PFSK-1 (cell line): Measurements from ENCODE around the gene LILRA1.

Experiments used
- FOXP2 ChIP-seq: optimal IDR thresholded peaks from 2 replicates; pipeline ENCODE3; 2011; ENCODE audit warnings: borderline replicate concordance, control low read depth, inconsistent platforms; ENCODE audit not compliant: insufficient read depth; ENCODE audit errors: extremely low read length, extremely low read depth
- POLR2AphosphoS5 ChIP-seq: IDR thresholded peaks from 2 replicates; pipeline ENCODE4 v1.6.1; 2012; ENCODE audit warnings: low read depth, mild to moderate bottlenecking, control low read depth, low read length, moderate library complexity
- SIN3A ChIP-seq: IDR thresholded peaks from 2 replicates; pipeline ENCODE4 v1.6.1; 2012; ENCODE audit warnings: mild to moderate bottlenecking, low read length, moderate library complexity, borderline replicate concordance; ENCODE audit not compliant: insufficient read depth
- TAF1 ChIP-seq: IDR thresholded peaks from 2 replicates; pipeline ENCODE4 v1.6.1; 2012; ENCODE audit warnings: low read length, control low read depth, borderline replicate concordance; ENCODE audit not compliant: insufficient read depth
- TF ChIP-seq, protein P1 (sequence below), 2 experiments: IDR thresholded peaks; 2 replicates each; pipeline versions ENCODE4 v1.6.1 to v1.8.0; 2011 to 2012; ENCODE audit warnings: low read depth in 2 of 2, low read length in 2 of 2, control low read depth in 1 of 2, inconsistent platforms in 1 of 2, mild to moderate bottlenecking in 1 of 2, moderate library complexity in 1 of 2; ENCODE audit not compliant: insufficient read depth in 1 of 2

The LILRA1 gene

DNA sequence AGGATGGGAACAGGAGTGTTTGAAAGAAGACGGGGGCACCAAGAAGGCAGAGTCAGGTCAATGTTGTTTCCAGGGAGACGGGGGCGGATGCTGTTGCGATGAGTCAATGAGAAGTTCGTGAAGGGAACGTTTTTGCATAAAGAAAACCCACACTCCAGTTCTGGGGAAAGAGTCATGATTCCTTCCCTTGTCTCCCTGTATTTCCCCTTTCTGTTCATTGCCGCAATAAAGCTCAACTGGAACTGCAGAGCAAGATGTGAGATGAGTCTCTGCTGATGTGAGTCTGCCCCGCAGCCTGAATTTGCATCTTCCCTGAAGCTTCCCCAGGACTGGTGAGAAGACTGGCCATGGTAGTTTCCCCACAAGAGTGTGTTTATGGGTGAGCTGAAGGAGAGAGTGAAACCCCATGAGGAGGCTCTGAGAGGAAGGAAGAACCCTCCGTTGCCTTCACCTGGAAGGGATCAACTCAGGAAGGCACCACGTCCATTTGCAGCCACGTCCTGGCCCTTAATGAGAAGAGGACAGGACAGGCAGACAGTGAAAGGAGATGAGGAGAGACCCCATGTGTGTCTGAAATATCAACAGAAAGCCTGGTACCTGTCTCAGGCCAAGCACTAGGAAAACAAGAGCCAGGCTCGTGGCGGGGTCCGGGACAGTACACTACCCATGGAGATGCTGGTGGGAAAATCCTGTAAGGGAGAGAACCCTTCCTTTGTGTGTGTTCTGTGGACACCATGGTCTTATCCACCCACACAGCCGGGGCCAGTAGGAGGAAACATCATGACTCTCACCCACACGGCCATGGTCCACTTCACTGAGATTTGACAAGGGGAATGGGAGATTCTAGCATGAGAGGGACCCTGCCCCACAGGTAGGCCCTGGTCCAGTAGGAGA, 13.7 kb downstream of the LILRA1 start:
- TF ChIP-seq SIN3A (no peak), POLR2AphosphoS5 (no peak), FOXP2 (no peak), TAF1 (no peak)
- TF ChIP-seq, protein P1, sequence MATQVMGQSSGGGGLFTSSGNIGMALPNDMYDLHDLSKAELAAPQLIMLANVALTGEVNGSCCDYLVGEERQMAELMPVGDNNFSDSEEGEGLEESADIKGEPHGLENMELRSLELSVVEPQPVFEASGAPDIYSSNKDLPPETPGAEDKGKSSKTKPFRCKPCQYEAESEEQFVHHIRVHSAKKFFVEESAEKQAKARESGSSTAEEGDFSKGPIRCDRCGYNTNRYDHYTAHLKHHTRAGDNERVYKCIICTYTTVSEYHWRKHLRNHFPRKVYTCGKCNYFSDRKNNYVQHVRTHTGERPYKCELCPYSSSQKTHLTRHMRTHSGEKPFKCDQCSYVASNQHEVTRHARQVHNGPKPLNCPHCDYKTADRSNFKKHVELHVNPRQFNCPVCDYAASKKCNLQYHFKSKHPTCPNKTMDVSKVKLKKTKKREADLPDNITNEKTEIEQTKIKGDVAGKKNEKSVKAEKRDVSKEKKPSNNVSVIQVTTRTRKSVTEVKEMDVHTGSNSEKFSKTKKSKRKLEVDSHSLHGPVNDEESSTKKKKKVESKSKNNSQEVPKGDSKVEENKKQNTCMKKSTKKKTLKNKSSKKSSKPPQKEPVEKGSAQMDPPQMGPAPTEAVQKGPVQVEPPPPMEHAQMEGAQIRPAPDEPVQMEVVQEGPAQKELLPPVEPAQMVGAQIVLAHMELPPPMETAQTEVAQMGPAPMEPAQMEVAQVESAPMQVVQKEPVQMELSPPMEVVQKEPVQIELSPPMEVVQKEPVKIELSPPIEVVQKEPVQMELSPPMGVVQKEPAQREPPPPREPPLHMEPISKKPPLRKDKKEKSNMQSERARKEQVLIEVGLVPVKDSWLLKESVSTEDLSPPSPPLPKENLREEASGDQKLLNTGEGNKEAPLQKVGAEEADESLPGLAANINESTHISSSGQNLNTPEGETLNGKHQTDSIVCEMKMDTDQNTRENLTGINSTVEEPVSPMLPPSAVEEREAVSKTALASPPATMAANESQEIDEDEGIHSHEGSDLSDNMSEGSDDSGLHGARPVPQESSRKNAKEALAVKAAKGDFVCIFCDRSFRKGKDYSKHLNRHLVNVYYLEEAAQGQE (IDR thresholded peaks at IDR 0.05; ENCODE audit: insufficient read depth in 1 of 2, low read depth in 2 of 2, low read length in 2 of 2): no peak

DNA sequence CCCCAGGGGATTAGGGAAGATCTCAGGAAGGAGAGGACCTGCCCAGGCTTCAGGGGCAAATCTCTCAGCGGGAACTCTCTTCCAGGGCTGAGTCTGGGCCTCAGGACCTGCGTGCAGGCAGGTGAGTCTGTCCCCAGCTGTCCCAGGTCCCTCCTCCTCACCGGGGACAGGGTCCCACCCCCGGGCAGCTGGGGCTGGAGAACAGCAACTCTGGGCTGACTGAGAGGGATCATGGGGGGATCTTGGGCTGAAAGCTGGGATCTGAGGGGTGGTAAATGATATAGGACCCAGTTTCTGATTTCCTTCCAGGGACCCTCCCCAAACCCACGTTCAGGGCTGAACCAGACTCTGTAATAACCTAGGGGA, 14.3 kb downstream of the LILRA1 start:
- TF ChIP-seq TAF1 (no peak), FOXP2 (no peak), SIN3A (no peak), POLR2AphosphoS5 (no peak)
- TF ChIP-seq, protein P1 (IDR thresholded peaks at IDR 0.05; ENCODE audit: insufficient read depth in 1 of 2, low read depth in 2 of 2, low read length in 2 of 2): no peak

DNA sequence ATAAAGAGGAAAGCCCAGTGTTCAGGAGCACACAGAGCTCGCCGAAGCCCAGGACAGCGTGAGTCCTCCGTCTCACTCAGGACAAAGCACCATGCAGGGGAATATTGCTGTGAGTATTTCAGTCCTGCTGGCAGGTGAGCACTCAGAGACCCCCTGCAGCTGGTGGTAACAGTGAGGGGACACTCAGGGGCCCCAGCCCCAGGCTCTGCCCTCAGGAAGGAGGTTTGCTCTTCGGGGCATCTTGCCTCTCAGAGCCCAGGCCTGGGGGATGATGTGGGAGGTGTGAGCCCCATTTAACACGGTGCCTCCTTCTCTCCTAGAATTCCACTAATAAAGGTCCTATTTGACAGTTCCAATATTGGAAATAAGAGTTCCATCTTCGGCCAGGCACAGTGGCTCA, 14.8 kb downstream of the LILRA1 start:
- TF ChIP-seq FOXP2 (no peak), POLR2AphosphoS5 (no peak), SIN3A (no peak), TAF1 (no peak)
- TF ChIP-seq, protein P1 (IDR thresholded peaks at IDR 0.05; ENCODE audit: insufficient read depth in 1 of 2, low read depth in 2 of 2, low read length in 2 of 2): no peak

DNA sequence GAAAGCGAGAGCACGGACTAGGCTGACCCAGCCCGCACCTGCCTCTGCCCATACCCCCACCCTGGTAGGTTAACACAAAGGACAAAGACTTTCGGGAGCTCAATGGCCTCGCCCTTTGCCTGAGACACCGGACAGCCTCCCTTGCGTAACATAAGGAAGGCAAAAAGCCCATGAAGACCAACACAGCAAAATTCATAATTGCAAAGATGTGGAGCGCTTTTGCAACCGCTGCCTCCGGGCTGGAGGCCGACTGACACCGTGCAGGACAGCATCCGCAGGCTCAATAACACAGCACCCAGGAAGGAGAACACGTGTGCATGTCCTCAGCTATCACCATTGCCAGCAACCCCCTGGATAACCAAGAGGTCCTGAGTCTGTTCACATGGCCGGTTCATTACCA, 15.4 kb downstream of the LILRA1 start:
- TF ChIP-seq POLR2AphosphoS5: no peak
- TF ChIP-seq SIN3A: no peak
- no peak for TF ChIP-seq FOXP2
- TF ChIP-seq TAF1: no peak
- TF ChIP-seq, protein P1 (IDR thresholded peaks at IDR 0.05; ENCODE audit: insufficient read depth in 1 of 2, low read depth in 2 of 2, low read length in 2 of 2): no peak
